SK-N-SH treated with all-trans-retinoic acid at 6 μM for 48 hours (cell line): ENCODE results near the gene GFPT2.

ENCODE experiments used
- ATAC-seq: fragments of 200-7000 bp; cut with Tn5 transposase; 3 replicates; pipeline ENCODE4 v1.9.1; 2020; ENCODE audit warnings: mild to moderate bottlenecking, moderate library complexity
- CSDC2 ChIP-seq: fragments of 250-450 bp; sonication (Bioruptor Pico); IDR thresholded peaks from 2 replicates; pipeline ENCODE4 v1.5.0; 2020; ENCODE audit warnings: mild to moderate bottlenecking, moderate library complexity
- ESRRG ChIP-seq: fragments of 250-450 bp; sonication (Bioruptor Pico); IDR thresholded peaks from 2 replicates; pipeline ENCODE4 v1.6.1; 2021; ENCODE audit warnings: mild to moderate bottlenecking
- GLIS3 ChIP-seq: fragments of 250-450 bp; sonication (Bioruptor Pico); IDR thresholded peaks from 2 replicates; pipeline ENCODE4 v1.5.0; 2020; ENCODE audit warnings: mild to moderate bottlenecking, moderate library complexity
- ISL1 ChIP-seq: fragments of 250-450 bp; sonication (Bioruptor Pico); IDR thresholded peaks from 2 replicates; pipeline ENCODE4 v2.1.2; 2022; ENCODE audit warnings: mild to moderate bottlenecking, moderate library complexity
- PPARA ChIP-seq: fragments of 250-450 bp; sonication (Bioruptor Pico); IDR thresholded peaks from 2 replicates; pipeline ENCODE4 v1.5.0; 2020; ENCODE audit warnings: mild to moderate bottlenecking, borderline replicate concordance
- RARB ChIP-seq: fragments of 250-450 bp; sonication (Bioruptor Pico); IDR thresholded peaks from 2 replicates; pipeline ENCODE4 v1.8.0; 2021; ENCODE audit warnings: mild to moderate bottlenecking, moderate library complexity
- SNAI2 ChIP-seq: fragments of 250-450 bp; sonication (Bioruptor Pico); IDR thresholded peaks from 2 replicates; pipeline ENCODE4 v1.5.0; 2020; ENCODE audit warnings: mild to moderate bottlenecking, moderate library complexity
- TCF4 ChIP-seq: fragments of 250-450 bp; sonication (Bioruptor Pico); IDR thresholded peaks from 2 replicates; pipeline ENCODE4 v1.8.0; 2021; ENCODE audit warnings: mild to moderate bottlenecking, moderate library complexity, borderline replicate concordance
- ZFP3 ChIP-seq: fragments of 250-450 bp; sonication (Bioruptor Pico); IDR thresholded peaks from 2 replicates; pipeline ENCODE4 v1.5.0; 2020; ENCODE audit warnings: mild to moderate bottlenecking, moderate library complexity
- ZFP30 ChIP-seq: fragments of 450-650 bp; formaldehyde crosslinking; IDR thresholded peaks from 2 replicates; pipeline ENCODE4 v1.5.0; 2022; ENCODE audit warnings: mild to moderate bottlenecking, moderate library complexity
- ZNF565 ChIP-seq: fragments of 450-650 bp; formaldehyde crosslinking; conservative IDR thresholded peaks from 2 replicates; pipeline ENCODE4 v1.5.0; 2020; ENCODE audit warnings: low read depth, mild to moderate bottlenecking, moderate library complexity
- ZNF70 ChIP-seq: fragments of 450-650 bp; formaldehyde crosslinking; IDR thresholded peaks from 2 replicates; pipeline ENCODE4 v1.5.0; 2020; ENCODE audit warnings: mild to moderate bottlenecking, moderate library complexity
- TF ChIP-seq, protein P1 (sequence below): fragments of 250-450 bp; sonication (Bioruptor Pico); IDR thresholded peaks from 2 replicates; pipeline ENCODE4 v1.8.0; 2020; ENCODE audit warnings: mild to moderate bottlenecking, moderate library complexity, borderline replicate concordance
- TF ChIP-seq, protein P2 (sequence below): fragments of 250-450 bp; sonication (Bioruptor Pico); IDR thresholded peaks from 2 replicates; pipeline ENCODE4 v1.5.0; 2020; ENCODE audit warnings: mild to moderate bottlenecking, moderate library complexity
- TF ChIP-seq, protein P3 (sequence below): fragments of 250-450 bp; sonication (Bioruptor Pico); IDR thresholded peaks from 2 replicates; pipeline ENCODE4 v1.5.1; 2020; ENCODE audit warnings: low read depth, mild to moderate bottlenecking, moderate library complexity
- TF ChIP-seq, protein P4 (sequence below): fragments of 250-450 bp; sonication (Bioruptor Pico); IDR thresholded peaks from 2 replicates; pipeline ENCODE4 v1.5.1; 2021; ENCODE audit warnings: mild to moderate bottlenecking, moderate library complexity
- TF ChIP-seq, protein P5 (sequence below): fragments of 250-450 bp; sonication (Bioruptor Pico); IDR thresholded peaks from 2 replicates; pipeline ENCODE4 v1.8.0; 2021; ENCODE audit warnings: low read depth, mild to moderate bottlenecking, moderate library complexity, borderline replicate concordance

The GFPT2 gene

DNA sequence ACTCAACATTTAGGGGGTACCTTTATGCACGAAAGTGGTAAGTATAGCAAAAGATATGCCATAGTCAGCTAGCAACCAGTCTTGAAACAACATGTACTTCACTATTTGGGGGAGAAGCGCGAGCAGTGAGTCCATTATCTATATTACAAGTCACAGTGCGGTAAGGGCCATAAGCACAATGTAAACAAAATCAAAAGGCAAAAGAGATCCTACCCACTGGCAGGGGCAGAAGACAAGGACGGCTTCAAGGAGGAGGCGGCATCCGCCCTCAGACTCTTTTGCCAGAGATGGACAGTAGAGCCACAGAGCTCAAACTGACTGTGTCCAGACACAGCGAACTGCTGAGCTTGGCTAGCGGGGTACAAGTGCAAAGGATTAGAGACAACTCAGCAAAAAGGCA lies 70.9 kb downstream of the GFPT2 start:
- no peak for TF ChIP-seq RARB (CRISPR knock-in tag)
- TF ChIP-seq, protein P1, sequence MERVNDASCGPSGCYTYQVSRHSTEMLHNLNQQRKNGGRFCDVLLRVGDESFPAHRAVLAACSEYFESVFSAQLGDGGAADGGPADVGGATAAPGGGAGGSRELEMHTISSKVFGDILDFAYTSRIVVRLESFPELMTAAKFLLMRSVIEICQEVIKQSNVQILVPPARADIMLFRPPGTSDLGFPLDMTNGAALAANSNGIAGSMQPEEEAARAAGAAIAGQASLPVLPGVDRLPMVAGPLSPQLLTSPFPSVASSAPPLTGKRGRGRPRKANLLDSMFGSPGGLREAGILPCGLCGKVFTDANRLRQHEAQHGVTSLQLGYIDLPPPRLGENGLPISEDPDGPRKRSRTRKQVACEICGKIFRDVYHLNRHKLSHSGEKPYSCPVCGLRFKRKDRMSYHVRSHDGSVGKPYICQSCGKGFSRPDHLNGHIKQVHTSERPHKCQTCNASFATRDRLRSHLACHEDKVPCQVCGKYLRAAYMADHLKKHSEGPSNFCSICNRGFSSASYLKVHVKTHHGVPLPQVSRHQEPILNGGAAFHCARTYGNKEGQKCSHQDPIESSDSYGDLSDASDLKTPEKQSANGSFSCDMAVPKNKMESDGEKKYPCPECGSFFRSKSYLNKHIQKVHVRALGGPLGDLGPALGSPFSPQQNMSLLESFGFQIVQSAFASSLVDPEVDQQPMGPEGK (CRISPR knock-in tag), result no peak
- TF ChIP-seq SNAI2 (CRISPR knock-in tag), result no peak
- TF ChIP-seq, protein P2, sequence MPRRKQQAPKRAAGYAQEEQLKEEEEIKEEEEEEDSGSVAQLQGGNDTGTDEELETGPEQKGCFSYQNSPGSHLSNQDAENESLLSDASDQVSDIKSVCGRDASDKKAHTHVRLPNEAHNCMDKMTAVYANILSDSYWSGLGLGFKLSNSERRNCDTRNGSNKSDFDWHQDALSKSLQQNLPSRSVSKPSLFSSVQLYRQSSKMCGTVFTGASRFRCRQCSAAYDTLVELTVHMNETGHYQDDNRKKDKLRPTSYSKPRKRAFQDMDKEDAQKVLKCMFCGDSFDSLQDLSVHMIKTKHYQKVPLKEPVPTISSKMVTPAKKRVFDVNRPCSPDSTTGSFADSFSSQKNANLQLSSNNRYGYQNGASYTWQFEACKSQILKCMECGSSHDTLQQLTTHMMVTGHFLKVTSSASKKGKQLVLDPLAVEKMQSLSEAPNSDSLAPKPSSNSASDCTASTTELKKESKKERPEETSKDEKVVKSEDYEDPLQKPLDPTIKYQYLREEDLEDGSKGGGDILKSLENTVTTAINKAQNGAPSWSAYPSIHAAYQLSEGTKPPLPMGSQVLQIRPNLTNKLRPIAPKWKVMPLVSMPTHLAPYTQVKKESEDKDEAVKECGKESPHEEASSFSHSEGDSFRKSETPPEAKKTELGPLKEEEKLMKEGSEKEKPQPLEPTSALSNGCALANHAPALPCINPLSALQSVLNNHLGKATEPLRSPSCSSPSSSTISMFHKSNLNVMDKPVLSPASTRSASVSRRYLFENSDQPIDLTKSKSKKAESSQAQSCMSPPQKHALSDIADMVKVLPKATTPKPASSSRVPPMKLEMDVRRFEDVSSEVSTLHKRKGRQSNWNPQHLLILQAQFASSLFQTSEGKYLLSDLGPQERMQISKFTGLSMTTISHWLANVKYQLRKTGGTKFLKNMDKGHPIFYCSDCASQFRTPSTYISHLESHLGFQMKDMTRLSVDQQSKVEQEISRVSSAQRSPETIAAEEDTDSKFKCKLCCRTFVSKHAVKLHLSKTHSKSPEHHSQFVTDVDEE, result no peak
- TF ChIP-seq TCF4 (CRISPR knock-in tag), result no peak
- no peak for TF ChIP-seq ZNF565 (CRISPR knock-in tag)
- ATAC-seq, result no peak

DNA sequence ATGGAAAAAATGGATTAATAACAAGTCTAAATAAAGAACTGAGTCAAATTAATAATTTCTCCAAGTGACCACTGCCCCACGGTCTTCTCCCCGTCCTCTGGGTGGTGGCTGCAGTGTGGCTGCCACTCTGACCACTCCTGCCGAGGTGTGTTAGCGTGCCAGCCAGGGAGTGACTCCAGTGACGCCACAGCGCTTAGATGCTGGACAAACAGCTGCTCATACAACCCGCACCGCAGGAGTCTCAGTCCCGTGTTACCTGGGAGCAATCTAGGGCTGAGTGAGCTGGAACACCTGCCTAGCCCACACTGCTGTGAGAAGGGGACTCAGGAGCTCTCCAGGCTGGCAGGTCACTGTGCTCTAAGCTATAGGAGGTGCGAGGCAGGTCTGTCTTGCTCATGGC lies 71.4 kb downstream of the GFPT2 start:
- TF ChIP-seq, protein P3, sequence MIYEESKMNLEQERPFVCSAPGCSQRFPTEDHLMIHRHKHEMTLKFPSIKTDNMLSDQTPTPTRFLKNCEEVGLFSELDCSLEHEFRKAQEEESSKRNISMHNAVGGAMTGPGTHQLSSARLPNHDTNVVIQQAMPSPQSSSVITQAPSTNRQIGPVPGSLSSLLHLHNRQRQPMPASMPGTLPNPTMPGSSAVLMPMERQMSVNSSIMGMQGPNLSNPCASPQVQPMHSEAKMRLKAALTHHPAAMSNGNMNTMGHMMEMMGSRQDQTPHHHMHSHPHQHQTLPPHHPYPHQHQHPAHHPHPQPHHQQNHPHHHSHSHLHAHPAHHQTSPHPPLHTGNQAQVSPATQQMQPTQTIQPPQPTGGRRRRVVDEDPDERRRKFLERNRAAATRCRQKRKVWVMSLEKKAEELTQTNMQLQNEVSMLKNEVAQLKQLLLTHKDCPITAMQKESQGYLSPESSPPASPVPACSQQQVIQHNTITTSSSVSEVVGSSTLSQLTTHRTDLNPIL (CRISPR knock-in tag), result no peak
- no peak for TF ChIP-seq GLIS3
- TF ChIP-seq ESRRG, result no peak
- TF ChIP-seq, protein P4, sequence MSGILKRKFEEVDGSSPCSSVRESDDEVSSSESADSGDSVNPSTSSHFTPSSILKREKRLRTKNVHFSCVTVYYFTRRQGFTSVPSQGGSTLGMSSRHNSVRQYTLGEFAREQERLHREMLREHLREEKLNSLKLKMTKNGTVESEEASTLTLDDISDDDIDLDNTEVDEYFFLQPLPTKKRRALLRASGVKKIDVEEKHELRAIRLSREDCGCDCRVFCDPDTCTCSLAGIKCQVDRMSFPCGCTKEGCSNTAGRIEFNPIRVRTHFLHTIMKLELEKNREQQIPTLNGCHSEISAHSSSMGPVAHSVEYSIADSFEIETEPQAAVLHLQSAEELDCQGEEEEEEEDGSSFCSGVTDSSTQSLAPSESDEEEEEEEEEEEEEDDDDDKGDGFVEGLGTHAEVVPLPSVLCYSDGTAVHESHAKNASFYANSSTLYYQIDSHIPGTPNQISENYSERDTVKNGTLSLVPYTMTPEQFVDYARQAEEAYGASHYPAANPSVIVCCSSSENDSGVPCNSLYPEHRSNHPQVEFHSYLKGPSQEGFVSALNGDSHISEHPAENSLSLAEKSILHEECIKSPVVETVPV (CRISPR knock-in tag), result no peak
- TF ChIP-seq, protein P5, sequence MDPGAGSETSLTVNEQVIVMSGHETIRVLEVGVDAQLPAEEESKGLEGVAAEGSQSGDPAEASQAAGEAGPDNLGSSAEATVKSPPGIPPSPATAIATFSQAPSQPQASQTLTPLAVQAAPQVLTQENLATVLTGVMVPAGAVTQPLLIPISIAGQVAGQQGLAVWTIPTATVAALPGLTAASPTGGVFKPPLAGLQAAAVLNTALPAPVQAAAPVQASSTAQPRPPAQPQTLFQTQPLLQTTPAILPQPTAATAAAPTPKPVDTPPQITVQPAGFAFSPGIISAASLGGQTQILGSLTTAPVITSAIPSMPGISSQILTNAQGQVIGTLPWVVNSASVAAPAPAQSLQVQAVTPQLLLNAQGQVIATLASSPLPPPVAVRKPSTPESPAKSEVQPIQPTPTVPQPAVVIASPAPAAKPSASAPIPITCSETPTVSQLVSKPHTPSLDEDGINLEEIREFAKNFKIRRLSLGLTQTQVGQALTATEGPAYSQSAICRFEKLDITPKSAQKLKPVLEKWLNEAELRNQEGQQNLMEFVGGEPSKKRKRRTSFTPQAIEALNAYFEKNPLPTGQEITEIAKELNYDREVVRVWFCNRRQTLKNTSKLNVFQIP, result no peak
- no peak for TF ChIP-seq RARB (CRISPR knock-in tag)
- no peak for TF ChIP-seq ZFP3 (CRISPR knock-in tag)
- no peak for TF ChIP-seq TCF4 (CRISPR knock-in tag)
- TF ChIP-seq CSDC2 (CRISPR knock-in tag), result no peak
- no peak for TF ChIP-seq PPARA (CRISPR knock-in tag)
- no peak for TF ChIP-seq ZNF70 (CRISPR knock-in tag)
- no peak for TF ChIP-seq ZFP30 (CRISPR knock-in tag)
- ATAC-seq, result no peak

DNA sequence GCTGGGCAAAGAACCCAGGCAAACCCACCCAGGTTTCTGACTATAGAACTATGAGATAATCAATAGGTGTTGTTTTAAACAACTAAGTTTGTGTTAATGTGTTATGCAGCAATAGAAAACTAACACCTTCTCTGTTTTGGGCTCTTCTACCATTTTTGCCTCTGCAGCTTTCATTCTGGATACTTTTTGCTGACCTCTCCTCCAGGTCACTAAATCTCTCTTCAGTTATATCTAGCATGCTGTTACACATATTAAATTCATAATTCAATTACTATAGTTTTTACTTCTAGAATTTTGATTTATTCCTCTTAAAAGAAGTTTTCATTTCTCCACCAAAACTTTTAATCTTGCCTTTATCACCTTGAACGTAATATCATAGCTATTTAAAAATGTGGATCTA lies 78.4 kb downstream of the GFPT2 start:
- no peak for ATAC-seq
- peak; percentile 92 for TF ChIP-seq ZFP30 (CRISPR knock-in tag)
- no peak for TF ChIP-seq ISL1 (CRISPR knock-in tag)
- TF ChIP-seq, protein P2, result no peak
